Measurements from ENCODE around the gene ZNF787. TPM values are rescaled to one million over a fixed set of nuclear protein-coding genes. Genes with fewer than 3 reads are reported as not detected.

Gene ZNF787
- total RNA-seq, 1 donor from 2014 or later: 34.4 TPM

DNA sequence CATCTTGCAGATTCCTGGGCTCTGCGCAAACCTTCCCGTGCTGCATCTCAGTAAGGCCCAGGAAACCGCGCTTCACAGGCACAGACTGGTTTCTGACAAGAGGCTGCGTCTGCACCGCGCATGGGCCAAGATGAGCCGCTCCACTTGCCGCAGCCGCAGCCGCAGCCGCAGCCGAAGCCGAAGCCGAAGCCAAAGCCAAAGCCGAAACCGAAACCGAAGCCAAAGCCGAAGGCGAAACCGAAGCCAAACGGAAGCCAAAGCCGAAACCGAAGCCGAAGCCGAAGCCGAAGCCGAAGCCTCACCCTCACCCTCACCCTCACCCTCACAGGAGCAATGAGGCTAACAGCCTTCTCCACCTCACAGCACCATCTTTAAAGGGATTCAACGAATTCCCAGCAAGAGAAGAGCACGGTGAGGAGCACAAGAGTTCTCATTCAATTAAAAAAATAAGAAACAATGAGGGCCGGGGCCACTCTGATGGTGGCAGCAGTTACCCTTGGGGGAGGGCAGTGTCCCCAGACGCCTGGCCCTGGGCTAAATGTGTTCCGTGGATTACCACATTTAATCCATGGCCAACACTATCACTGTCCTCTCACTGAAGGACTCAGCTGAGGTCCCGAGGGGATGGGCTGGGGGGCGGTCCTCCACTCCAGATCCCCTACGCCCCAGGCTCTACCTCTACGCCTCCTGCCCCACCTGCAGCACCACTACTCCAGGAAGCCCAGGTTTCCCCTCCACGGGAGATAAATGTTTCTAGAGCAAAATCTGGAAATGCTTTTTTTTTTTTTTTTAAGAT, 29.1 kb downstream of the ZNF787 start:
- Histone ChIP-seq H3K27ac (ENCODE audit: low read depth, low read length) (peak overlapping the region; percentile 19), H3K9me3 (ENCODE audit: control insufficient read depth in 3 of 3, low read length in 3 of 3) (peaks cover 0 to 3% (median 0%) of the 10 kb centered on the region in 3 donors), H3K36me3 (ENCODE audit: control insufficient read depth in 3 of 3, insufficient read depth in 3 of 3, low read length in 3 of 3) (peaks cover 8 to 12% (median 10%) of the 10 kb centered on the region in 3 donors), H3K4me1 (ENCODE audit: control insufficient read depth in 3 of 3, insufficient read depth in 3 of 3, low read length in 3 of 3) (peaks cover 0 to 10% (median 8%) of the 10 kb centered on the region in 3 donors), H3K27me3 (ENCODE audit: control insufficient read depth in 3 of 3, insufficient read depth in 3 of 3, low read length in 3 of 3) (no peaks in the 10 kb centered on the region), H3K4me3 (ENCODE audit: low read length in 3 of 3) (no peak overlapping the region), H3K9ac (ENCODE audit: low read depth in 1 of 3, low read length in 3 of 3) (no peak overlapping the region)

DNA sequence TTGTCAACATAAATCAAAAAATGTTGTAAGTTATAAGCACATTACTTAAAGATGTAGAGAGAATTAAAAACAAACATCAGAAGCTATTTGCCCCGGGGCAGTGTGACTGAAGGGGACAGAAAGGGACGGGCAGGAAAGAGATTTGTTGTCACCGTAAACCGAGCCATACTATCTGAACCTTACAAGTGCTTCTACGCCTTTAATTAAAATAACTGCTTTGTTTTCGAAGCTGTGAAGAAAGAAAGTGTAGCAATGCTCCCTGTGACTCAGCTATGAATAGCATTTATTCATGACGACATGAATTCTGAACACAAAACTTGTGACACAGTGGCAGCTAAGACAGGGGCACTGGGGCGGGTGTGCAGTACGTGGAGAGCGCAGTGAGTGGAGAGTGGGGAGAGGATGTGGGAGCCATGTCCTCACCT, 30.0 kb downstream of the ZNF787 start:
- Histone ChIP-seq H3K9me3 (ENCODE audit: control insufficient read depth in 3 of 3, low read length in 3 of 3) (peaks cover 0 to 3% (median 0%) of the 10 kb centered on the region in 3 donors), H3K9ac (ENCODE audit: low read depth in 1 of 3, low read length in 3 of 3) (peak overlapping the region in 1 of 3 donors; percentile 33), H3K36me3 (ENCODE audit: control insufficient read depth in 3 of 3, insufficient read depth in 3 of 3, low read length in 3 of 3) (peaks cover 8 to 12% (median 10%) of the 10 kb centered on the region in 3 donors), H3K4me1 (ENCODE audit: control insufficient read depth in 3 of 3, insufficient read depth in 3 of 3, low read length in 3 of 3) (peaks cover 0 to 10% (median 8%) of the 10 kb centered on the region in 3 donors), H3K4me3 (ENCODE audit: low read length in 3 of 3) (no peak overlapping the region), H3K27me3 (ENCODE audit: control insufficient read depth in 3 of 3, insufficient read depth in 3 of 3, low read length in 3 of 3) (no peaks in the 10 kb centered on the region), H3K27ac (ENCODE audit: low read depth, low read length) (peak overlapping the region; percentile 19)

DNA sequence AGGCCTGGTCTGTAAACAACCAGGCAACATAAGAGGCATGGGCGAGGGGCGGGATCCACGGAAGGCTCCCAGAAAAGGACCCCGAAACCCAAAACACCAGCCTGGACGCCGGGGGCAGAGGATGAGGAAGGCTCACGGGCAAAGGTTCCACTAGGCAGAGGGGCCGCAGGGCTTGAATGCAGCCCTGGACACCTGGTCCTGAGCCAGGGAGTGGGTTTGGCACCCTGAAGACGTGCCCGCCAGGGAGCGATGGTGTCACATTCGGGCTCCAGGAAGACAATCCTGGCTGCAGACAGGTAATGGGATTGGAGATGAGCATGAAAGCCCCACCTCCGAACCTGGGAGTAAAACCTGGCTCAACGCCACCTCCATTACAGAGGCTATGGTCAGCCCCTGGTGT, 31.8 kb downstream of the ZNF787 start:
- H3K9ac ChIP-seq (ENCODE audit: low read depth in 1 of 3, low read length in 3 of 3): no peak overlapping the region
- H3K27ac ChIP-seq (ENCODE audit: low read depth, low read length): no peak overlapping the region
- H3K4me1 ChIP-seq (ENCODE audit: control insufficient read depth in 3 of 3, insufficient read depth in 3 of 3, low read length in 3 of 3): peaks cover 0 to 10% (median 8%) of the 10 kb centered on the region in 3 donors
- peaks cover 0 to 3% (median 0%) of the 10 kb centered on the region in 3 donors for H3K9me3 ChIP-seq (ENCODE audit: control insufficient read depth in 3 of 3, low read length in 3 of 3)
- H3K36me3 ChIP-seq (ENCODE audit: control insufficient read depth in 3 of 3, insufficient read depth in 3 of 3, low read length in 3 of 3): peaks cover 9 to 17% (median 11%) of the 10 kb centered on the region in 3 donors
- H3K27me3 ChIP-seq (ENCODE audit: control insufficient read depth in 3 of 3, insufficient read depth in 3 of 3, low read length in 3 of 3): no peaks in the 10 kb centered on the region
- no peak overlapping the region for H3K4me3 ChIP-seq (ENCODE audit: low read length in 3 of 3)

DNA sequence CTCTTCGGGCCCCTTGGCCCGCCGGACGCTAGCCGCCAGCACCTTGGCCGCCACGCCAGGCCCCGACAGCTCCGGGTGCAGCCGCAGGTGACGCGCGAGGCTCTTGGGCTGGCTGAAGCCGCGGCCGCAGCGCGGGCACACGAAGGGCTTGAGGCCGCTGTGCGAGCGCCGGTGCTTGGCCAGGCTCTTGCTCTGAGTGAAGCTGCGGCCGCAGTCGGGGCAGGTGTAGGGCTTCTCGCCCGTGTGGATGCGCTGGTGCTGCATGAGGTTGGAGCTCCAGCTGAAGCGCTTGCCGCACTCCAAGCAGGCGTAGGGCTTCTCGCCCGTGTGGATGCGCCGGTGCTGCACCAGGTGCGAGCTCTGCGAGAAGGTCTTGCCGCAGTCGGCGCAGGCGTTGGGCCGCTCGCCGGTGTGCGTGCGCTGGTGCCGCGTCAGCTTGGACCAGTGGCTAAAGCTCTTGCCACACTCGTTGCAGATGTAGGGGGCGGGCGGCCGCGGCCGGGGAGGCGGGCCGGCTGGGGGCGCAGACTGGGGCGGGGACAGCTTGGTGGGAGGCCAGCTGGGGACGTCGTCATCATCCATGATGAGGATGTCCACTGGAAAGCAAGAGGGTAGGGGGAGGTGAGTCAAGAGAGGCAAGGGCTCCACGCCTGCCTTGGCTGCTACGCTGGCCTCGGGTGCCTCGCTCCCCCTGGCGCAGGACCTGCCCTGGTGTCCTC, 32.4 kb downstream of the ZNF787 start:
- H3K27me3 ChIP-seq (ENCODE audit: control insufficient read depth in 3 of 3, insufficient read depth in 3 of 3, low read length in 3 of 3): no peaks in the 10 kb centered on the region
- peaks cover 0 to 3% (median 0%) of the 10 kb centered on the region in 3 donors for H3K9me3 ChIP-seq (ENCODE audit: control insufficient read depth in 3 of 3, low read length in 3 of 3)
- H3K4me3 ChIP-seq (ENCODE audit: low read length in 3 of 3): no peak overlapping the region
- H3K9ac ChIP-seq (ENCODE audit: low read depth in 1 of 3, low read length in 3 of 3): no peak overlapping the region
- peaks cover 9 to 16% (median 11%) of the 10 kb centered on the region in 3 donors for H3K36me3 ChIP-seq (ENCODE audit: control insufficient read depth in 3 of 3, insufficient read depth in 3 of 3, low read length in 3 of 3)
- no peak overlapping the region for H3K27ac ChIP-seq (ENCODE audit: low read depth, low read length)
- peaks cover 0 to 10% (median 8%) of the 10 kb centered on the region in 3 donors for H3K4me1 ChIP-seq (ENCODE audit: control insufficient read depth in 3 of 3, insufficient read depth in 3 of 3, low read length in 3 of 3)

DNA sequence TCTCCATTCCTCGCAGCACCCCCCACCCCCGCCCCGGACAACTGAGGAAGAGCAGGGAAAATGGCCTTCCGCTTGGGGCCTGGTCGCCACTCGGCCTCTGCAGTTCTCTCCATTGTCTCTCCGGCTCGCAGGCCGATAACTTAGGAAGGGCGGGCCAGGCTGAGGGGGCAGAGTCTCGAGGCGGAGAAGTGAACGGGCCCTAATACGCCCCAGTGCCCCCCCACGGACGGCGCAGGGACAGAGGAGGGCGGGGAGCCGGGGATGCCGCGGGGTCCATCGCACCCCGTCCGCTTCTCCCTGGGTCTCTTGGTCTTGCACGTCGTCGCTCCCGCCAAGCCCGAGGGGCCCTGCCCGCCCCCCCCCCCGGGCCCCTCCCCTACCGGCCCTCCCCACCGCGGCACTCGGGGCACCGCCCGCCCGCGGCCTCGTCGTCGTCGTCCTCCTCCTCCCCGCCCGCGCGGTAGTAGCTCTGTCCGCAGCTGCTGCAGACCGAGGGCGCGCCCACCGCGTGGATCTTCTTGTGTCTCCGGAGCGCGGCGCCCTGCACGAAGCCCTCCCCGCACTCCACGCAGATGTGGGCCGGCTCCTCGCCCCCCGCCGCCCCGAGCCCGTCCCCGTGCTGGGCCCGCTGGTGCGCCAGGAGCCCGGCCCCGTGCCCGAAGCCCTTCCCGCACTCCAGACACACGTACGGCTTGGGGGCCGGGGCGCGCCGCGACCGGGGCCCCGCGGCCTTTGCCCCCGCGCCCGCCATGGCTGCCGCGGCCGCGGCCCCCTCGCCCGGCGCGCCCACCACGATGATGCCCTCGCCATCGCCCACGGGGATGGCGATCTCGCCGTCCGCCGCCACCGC, 33.2 kb downstream of the ZNF787 start:
- Histone ChIP-seq H3K9me3 (ENCODE audit: control insufficient read depth in 3 of 3, low read length in 3 of 3) (peaks cover 0 to 3% (median 0%) of the 10 kb centered on the region in 3 donors), H3K27ac (ENCODE audit: low read depth, low read length) (no peak overlapping the region), H3K36me3 (ENCODE audit: control insufficient read depth in 3 of 3, insufficient read depth in 3 of 3, low read length in 3 of 3) (peaks cover 4 to 8% (median 6%) of the 10 kb centered on the region in 3 donors), H3K4me3 (ENCODE audit: low read length in 3 of 3) (no peak overlapping the region), H3K27me3 (ENCODE audit: control insufficient read depth in 3 of 3, insufficient read depth in 3 of 3, low read length in 3 of 3) (no peaks in the 10 kb centered on the region), H3K9ac (ENCODE audit: low read depth in 1 of 3, low read length in 3 of 3) (no peak overlapping the region), H3K4me1 (ENCODE audit: control insufficient read depth in 3 of 3, insufficient read depth in 3 of 3, low read length in 3 of 3) (peaks cover 0 to 10% (median 8%) of the 10 kb centered on the region in 3 donors)

DNA sequence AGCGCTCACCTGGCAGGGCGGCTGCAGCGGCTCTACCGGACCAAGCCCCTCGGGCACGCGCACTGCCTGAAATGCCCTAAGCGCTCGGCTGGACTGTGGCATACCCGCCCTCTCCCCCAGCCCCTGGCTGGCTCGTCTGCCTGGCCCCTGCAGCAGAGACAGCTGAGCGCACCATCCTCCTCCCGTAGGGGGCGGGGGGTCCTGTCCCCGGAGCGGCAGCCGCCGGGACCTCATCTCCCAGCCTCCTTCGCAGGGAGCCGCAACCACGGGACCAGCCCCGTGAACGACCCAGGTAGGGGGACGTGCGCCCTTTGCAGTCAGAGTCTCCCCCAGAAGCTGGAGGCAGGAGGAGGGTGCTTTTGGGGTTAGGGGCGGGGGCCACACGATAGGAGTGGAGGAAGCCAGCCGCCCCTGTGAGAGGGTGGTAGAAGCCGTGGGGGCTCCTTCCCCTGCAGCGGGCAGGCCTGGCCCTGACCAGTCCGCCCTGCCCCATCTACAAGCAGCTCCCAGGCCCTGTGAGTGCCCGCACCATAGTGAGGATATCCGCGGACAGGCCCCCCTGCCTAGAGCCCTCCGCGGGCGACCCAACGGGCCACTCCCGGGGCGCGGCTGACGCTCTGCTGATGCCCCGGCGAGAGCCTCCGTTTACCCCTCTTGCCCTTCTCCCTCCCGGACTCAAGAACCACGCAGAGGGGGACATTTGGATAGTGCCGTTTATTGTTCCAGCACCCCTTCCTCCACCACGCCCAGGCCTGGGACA, 34.2 kb downstream of the ZNF787 start:
- Histone ChIP-seq H3K27me3 (ENCODE audit: control insufficient read depth in 3 of 3, insufficient read depth in 3 of 3, low read length in 3 of 3) (no peaks in the 10 kb centered on the region), H3K9me3 (ENCODE audit: control insufficient read depth in 3 of 3, low read length in 3 of 3) (no peaks in the 10 kb centered on the region), H3K4me3 (ENCODE audit: low read length in 3 of 3) (no peak overlapping the region), H3K9ac (ENCODE audit: low read depth in 1 of 3, low read length in 3 of 3) (no peak overlapping the region), H3K36me3 (ENCODE audit: control insufficient read depth in 3 of 3, insufficient read depth in 3 of 3, low read length in 3 of 3) (peaks cover 4 to 7% (median 4%) of the 10 kb centered on the region in 3 donors), H3K4me1 (ENCODE audit: control insufficient read depth in 3 of 3, insufficient read depth in 3 of 3, low read length in 3 of 3) (peaks cover 0 to 10% (median 8%) of the 10 kb centered on the region in 3 donors), H3K27ac (ENCODE audit: low read depth, low read length) (no peak overlapping the region)

DNA sequence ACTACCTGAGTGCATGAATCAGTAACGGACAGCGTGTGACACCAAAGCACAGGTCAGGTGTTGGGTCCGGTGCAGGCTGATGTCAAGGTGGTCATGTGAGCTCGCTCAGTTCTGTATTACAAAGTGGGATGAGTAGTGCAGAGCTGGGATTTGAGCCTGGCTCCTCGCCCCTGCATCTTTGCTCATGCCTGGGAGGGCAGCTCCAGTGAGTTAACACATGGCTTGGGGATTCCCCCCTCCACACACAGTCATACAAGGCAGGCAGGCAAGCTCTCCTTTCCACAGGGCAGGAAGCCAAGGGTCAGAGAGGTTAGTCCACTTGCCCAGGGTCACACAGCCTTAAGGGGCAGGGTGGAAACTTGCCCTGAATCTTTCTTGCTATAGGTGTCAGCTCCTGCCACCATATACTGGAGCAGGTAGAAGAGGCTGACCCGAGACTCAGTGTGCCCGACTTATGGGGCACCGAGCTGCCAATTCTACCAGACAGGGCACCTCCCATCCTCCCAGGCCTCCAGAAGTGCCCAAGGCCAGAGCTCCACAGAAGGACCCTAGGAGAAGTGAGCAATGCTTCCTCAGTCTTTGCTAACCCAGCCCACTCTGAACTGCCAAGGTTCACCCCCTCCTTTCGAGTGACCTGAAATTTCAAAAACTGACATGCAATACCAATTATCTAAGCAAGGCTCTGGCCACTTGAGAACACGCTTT, 35.4 kb downstream of the ZNF787 start:
- peaks cover 0 to 8% (median 7%) of the 10 kb centered on the region in 3 donors for H3K27me3 ChIP-seq (ENCODE audit: control insufficient read depth in 3 of 3, insufficient read depth in 3 of 3, low read length in 3 of 3)
- H3K36me3 ChIP-seq (ENCODE audit: control insufficient read depth in 3 of 3, insufficient read depth in 3 of 3, low read length in 3 of 3): peaks cover 4 to 7% (median 4%) of the 10 kb centered on the region in 3 donors
- no peak overlapping the region for H3K27ac ChIP-seq (ENCODE audit: low read depth, low read length)
- no peak overlapping the region for H3K9ac ChIP-seq (ENCODE audit: low read depth in 1 of 3, low read length in 3 of 3)
- H3K4me1 ChIP-seq (ENCODE audit: control insufficient read depth in 3 of 3, insufficient read depth in 3 of 3, low read length in 3 of 3): peaks cover 7% of the 10 kb centered on the region in 3 donors
- no peak overlapping the region for H3K4me3 ChIP-seq (ENCODE audit: low read length in 3 of 3)
- no peaks in the 10 kb centered on the region for H3K9me3 ChIP-seq (ENCODE audit: control insufficient read depth in 3 of 3, low read length in 3 of 3)

DNA sequence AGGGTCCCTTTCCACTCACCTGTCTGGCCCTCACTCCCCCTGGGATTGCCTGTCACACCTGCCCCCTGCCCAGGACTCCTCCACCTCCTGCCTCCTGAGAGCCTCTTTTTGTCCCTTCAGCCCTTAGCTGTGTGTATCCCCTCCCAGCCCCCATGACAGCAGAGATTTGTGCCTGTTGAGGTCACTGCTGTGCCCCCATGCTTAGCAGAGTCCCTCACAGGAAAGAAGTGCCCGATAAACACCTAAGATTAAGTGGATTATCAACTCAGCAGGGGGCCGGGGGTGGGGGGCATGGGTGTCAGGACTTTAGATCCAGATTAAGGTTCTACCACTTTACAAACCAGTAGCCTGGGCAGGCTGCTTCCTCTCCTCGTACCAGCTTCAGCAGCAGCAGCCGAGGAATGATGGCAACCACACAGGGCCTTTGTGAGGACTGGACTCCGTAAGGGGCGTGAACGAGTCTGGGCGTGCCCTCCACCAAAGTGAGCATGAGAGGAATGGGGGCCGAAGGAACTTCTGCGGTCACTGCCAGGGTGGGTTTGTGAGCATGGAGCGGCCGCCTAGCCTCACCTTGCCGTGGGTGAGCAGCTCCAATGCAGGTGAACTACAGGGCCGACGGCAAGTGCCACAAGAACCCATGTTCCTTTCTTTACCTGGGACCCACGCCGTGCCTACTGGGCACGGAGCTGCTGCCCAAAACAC, 36.1 kb downstream of the ZNF787 start:
- Histone ChIP-seq H3K9ac (ENCODE audit: low read depth in 1 of 3, low read length in 3 of 3) (no peak overlapping the region), H3K27ac (ENCODE audit: low read depth, low read length) (no peak overlapping the region), H3K27me3 (ENCODE audit: control insufficient read depth in 3 of 3, insufficient read depth in 3 of 3, low read length in 3 of 3) (peaks cover 0 to 11% (median 10%) of the 10 kb centered on the region in 3 donors), H3K4me3 (ENCODE audit: low read length in 3 of 3) (no peak overlapping the region), H3K4me1 (ENCODE audit: control insufficient read depth in 3 of 3, insufficient read depth in 3 of 3, low read length in 3 of 3) (peaks cover 7 to 9% (median 9%) of the 10 kb centered on the region in 3 donors), H3K36me3 (ENCODE audit: control insufficient read depth in 3 of 3, insufficient read depth in 3 of 3, low read length in 3 of 3) (peaks cover 4 to 7% (median 4%) of the 10 kb centered on the region in 3 donors), H3K9me3 (ENCODE audit: control insufficient read depth in 3 of 3, low read length in 3 of 3) (no peaks in the 10 kb centered on the region)
